ENCODE data around the gene SELENOO.
A peak's percentile ranks its signal among the peaks of the same experiment; 100 is the strongest.
"Not testable (repeated sequence)": the region's sequence is repeated elsewhere in the genome, so short reads cannot be mapped to it uniquely, and the experiment has no call there.

Gene SELENOO

GRCh38 chr22:50200461-50201190 lies at the start of gene SELENOO:
TSS of gene SELENOO (plus strand) at chr22:50201011. CDS start at chr22:50201037, 26 bp downstream.
- DNase-seq, result peak; percentile 80 to 92 (median 88)

GRCh38 chr22:50151571-50152537 lies 49.0 kb upstream of the SELENOO start:
- DNase-seq, result no peak

- DNase-seq, result no peak
These were observed 47.6 kb upstream of the SELENOO start for GRCh38 chr22:50153056-50153755.

GRCh38 chr22:50153756-50154140 lies 47.1 kb upstream of the SELENOO start:
- no peak for DNase-seq

- DNase-seq, result no peak
These were observed 43.0 kb upstream of the SELENOO start for GRCh38 chr22:50157709-50158375.

GRCh38 chr22:50160947-50161346 lies 39.9 kb upstream of the SELENOO start:
- no peak for DNase-seq

GRCh38 chr22:50161508-50162390 lies 39.1 kb upstream of the SELENOO start:
- no peak for DNase-seq

GRCh38 chr22:50162391-50162956 lies 38.3 kb upstream of the SELENOO start:
- DNase-seq, result no peak

GRCh38 chr22:50165436-50166123 lies 35.2 kb upstream of the SELENOO start:
- DNase-seq, result no peak

- no peak for DNase-seq
These were observed 32.9 kb upstream of the SELENOO start for GRCh38 chr22:50167689-50168489.

- not testable (repeated sequence) for DNase-seq
These were observed 32.2 kb upstream of the SELENOO start for GRCh38 chr22:50168490-50169180.

- DNase-seq, result no peak
These were observed 31.5 kb upstream of the SELENOO start for GRCh38 chr22:50169181-50169759.

- no peak for DNase-seq
These were observed 31.0 kb upstream of the SELENOO start for GRCh38 chr22:50169774-50170341.

GRCh38 chr22:50170453-50171318 lies 30.1 kb upstream of the SELENOO start, which contains the start of gene PANX2:
TSS of gene PANX2 (plus strand) at chr22:50170731. CDS start at chr22:50170731, 0 bp downstream.
- no peak for DNase-seq

GRCh38 chr22:50171319-50171964 lies 29.4 kb upstream of the SELENOO start:
- no peak for DNase-seq

GRCh38 chr22:50171965-50172421 lies 28.8 kb upstream of the SELENOO start:
- DNase-seq, result no peak

All from activated naive CD4-positive, alpha-beta T cell (primary cell).